RWPE2 (cell line): ENCODE results near the gene BORCS5.
A peak's percentile ranks its signal among the peaks of the same experiment; 100 is the strongest.

Experiments used
- ATAC-seq: fragments of 200-7000 bp; cut with Tn5 transposase; 3 replicates; pipeline ENCODE4 v1.9.1; 2021; ENCODE audit warnings: low read depth
- DNase-seq: peaks from one replicate; pipeline ENCODE4 v3.0.0-alpha.2; 2020; ENCODE audit warnings: low spot score
- H3K27ac ChIP-seq: fragments of 450-650 bp; 2 replicates; pipeline ENCODE4 v1.5.1; 2017; ENCODE audit warnings: mild to moderate bottlenecking; ENCODE audit not compliant: poor library complexity, severe bottlenecking
- H3K27me3 ChIP-seq: fragments of 250-450 bp; sonication (Bioruptor Pico); 2 replicates; pipeline ENCODE4 v1.5.1; 2021; ENCODE audit warnings: mild to moderate bottlenecking, moderate library complexity; ENCODE audit not compliant: insufficient read depth, poor library complexity, severe bottlenecking
- H3K36me3 ChIP-seq: fragments of 250-450 bp; sonication (Bioruptor Pico); 2 replicates; pipeline ENCODE4 v1.5.1; 2020; ENCODE audit warnings: low read depth, mild to moderate bottlenecking, moderate library complexity
- H3K4me1 ChIP-seq: fragments of 250-450 bp; sonication (Bioruptor Pico); 2 replicates; pipeline ENCODE4 v1.5.1; 2021; ENCODE audit warnings: mild to moderate bottlenecking, moderate library complexity; ENCODE audit not compliant: insufficient read depth, poor library complexity, severe bottlenecking
- H3K4me3 ChIP-seq: fragments of 250-450 bp; sonication (Bioruptor Pico); 2 replicates; pipeline ENCODE4 v1.5.1; 2021; ENCODE audit warnings: mild to moderate bottlenecking, moderate library complexity; ENCODE audit not compliant: severe bottlenecking
- H3K9me3 ChIP-seq: fragments of 250-450 bp; sonication (Bioruptor Pico); 2 replicates; pipeline ENCODE4 v1.5.1; 2021; ENCODE audit warnings: mild to moderate bottlenecking, moderate library complexity; ENCODE audit not compliant: severe bottlenecking
- CTCF ChIP-seq: fragments of 450-650 bp; IDR thresholded peaks from one replicate; pipeline ENCODE4 v1.5.1; 2017; ENCODE audit warnings: mild to moderate bottlenecking, moderate library complexity; ENCODE audit not compliant: poor library complexity, severe bottlenecking

The BORCS5 gene

GRCh38 chr12:12445165-12445881 is 88.4 kb downstream of the BORCS5 start:
- ATAC-seq (no peak), DNase-seq (no peak)
- Histone ChIP-seq H3K4me1 (peaks cover 26% of the 10 kb centered on the region), H3K36me3 (no peaks in the 10 kb centered on the region), H3K27me3 (no peaks in the 10 kb centered on the region), H3K27ac (peak overlapping the region; percentile 23), H3K9me3 (no peaks in the 10 kb centered on the region), H3K4me3 (no peak overlapping the region)
- no peak for TF ChIP-seq CTCF

GRCh38 chr12:12445882-12446181 is 89.0 kb downstream of the BORCS5 start:
- peaks cover 26% of the 10 kb centered on the region for H3K4me1 ChIP-seq
- DNase-seq (no peak), ATAC-seq (peak; percentile 88)
- no peaks in the 10 kb centered on the region for H3K9me3 ChIP-seq
- H3K36me3 ChIP-seq: no peaks in the 10 kb centered on the region
- TF ChIP-seq CTCF: no peak
- H3K27me3 ChIP-seq: no peaks in the 10 kb centered on the region
- H3K4me3 ChIP-seq: no peak overlapping the region
- peak overlapping the region; percentile 23 for H3K27ac ChIP-seq

- no peaks in the 10 kb centered on the region for H3K27me3 ChIP-seq
- H3K27ac ChIP-seq: no peak overlapping the region
- ATAC-seq (no peak), DNase-seq (no peak)
- no peak overlapping the region for H3K4me3 ChIP-seq
- peaks cover 26% of the 10 kb centered on the region for H3K4me1 ChIP-seq
- no peak for TF ChIP-seq CTCF
- H3K9me3 ChIP-seq: no peaks in the 10 kb centered on the region
- H3K36me3 ChIP-seq: no peaks in the 10 kb centered on the region
Measured at GRCh38 chr12:12446786-12447185, 89.9 kb downstream of the BORCS5 start.

- H3K9me3 ChIP-seq: no peaks in the 10 kb centered on the region
- no peak overlapping the region for H3K27ac ChIP-seq
- no peak for TF ChIP-seq CTCF
- peaks cover 24% of the 10 kb centered on the region for H3K4me1 ChIP-seq
- DNase-seq (no peak), ATAC-seq (no peak)
- no peaks in the 10 kb centered on the region for H3K36me3 ChIP-seq
- H3K4me3 ChIP-seq: no peak overlapping the region
- H3K27me3 ChIP-seq: no peaks in the 10 kb centered on the region
Measured at GRCh38 chr12:12447236-12447635, 90.4 kb downstream of the BORCS5 start.

- H3K27ac ChIP-seq: no peak overlapping the region
- H3K9me3 ChIP-seq: no peaks in the 10 kb centered on the region
- no peak for TF ChIP-seq CTCF
- DNase-seq (no peak), ATAC-seq (no peak)
- H3K27me3 ChIP-seq: no peaks in the 10 kb centered on the region
- no peaks in the 10 kb centered on the region for H3K36me3 ChIP-seq
- peaks cover 18% of the 10 kb centered on the region for H3K4me1 ChIP-seq
- no peak overlapping the region for H3K4me3 ChIP-seq
Measured at GRCh38 chr12:12447837-12448236, 91.0 kb downstream of the BORCS5 start.
